NCI-H446 (cell line): ENCODE results near the gene LAG3.

Experiments used
- DNase-seq, 2 experiments: peaks; one replicate each; lab custom pipeline; 2025; lab: John Stamatoyannopoulos, UW

Gene LAG3

GRCh38 chr12:6790496-6791150, 18.3 kb downstream of the LAG3 start:
- no peak for DNase-seq

GRCh38 chr12:6791931-6792520, 19.7 kb downstream of the LAG3 start:
- no peak for DNase-seq

- DNase-seq, result no peak
Observed at GRCh38 chr12:6792522-6793201, 20.3 kb downstream of the LAG3 start.

- DNase-seq, result no peak
Observed at GRCh38 chr12:6795088-6795487, 22.8 kb downstream of the LAG3 start.

- DNase-seq, result no peak
Observed at GRCh38 chr12:6796576-6796975, 24.3 kb downstream of the LAG3 start.

- no peak for DNase-seq
Observed at GRCh38 chr12:6799147-6799546, 26.8 kb downstream of the LAG3 start.

- no peak for DNase-seq
Observed at GRCh38 chr12:6807170-6807569, 34.9 kb downstream of the LAG3 start.

- DNase-seq, result no peak
Observed at GRCh38 chr12:6809056-6809455, 36.7 kb downstream of the LAG3 start.

- no peak for DNase-seq
Observed at GRCh38 chr12:6810758-6811157, 38.4 kb downstream of the LAG3 start.

GRCh38 chr12:6813363-6813762, 41.0 kb downstream of the LAG3 start:
- DNase-seq, result no peak

GRCh38 chr12:6816598-6816997, 44.3 kb downstream of the LAG3 start:
- DNase-seq, result no peak

- no peak for DNase-seq
Observed at GRCh38 chr12:6817098-6817497, 44.8 kb downstream of the LAG3 start.

- no peak for DNase-seq
Observed at GRCh38 chr12:6817662-6818157, 45.4 kb downstream of the LAG3 start.

- DNase-seq, result no peak
Observed at GRCh38 chr12:6818222-6818621, 45.9 kb downstream of the LAG3 start.

GRCh38 chr12:6818645-6819044, 46.3 kb downstream of the LAG3 start:
- DNase-seq, result no peak

GRCh38 chr12:6819106-6820030, 47.0 kb downstream of the LAG3 start:
- DNase-seq, result no peak

GRCh38 chr12:6820166-6820565, 47.8 kb downstream of the LAG3 start:
- no peak for DNase-seq

- peak; percentile 61 for DNase-seq
Observed at GRCh38 chr12:6821591-6822425, 49.5 kb downstream of the LAG3 start, which contains the start of gene GPR162. TSS of gene GPR162 (plus strand) at chr12:6821821. CDS start at chr12:6823899, 2,078 bp downstream.

GRCh38 chr12:6822426-6823135, 50.3 kb downstream of the LAG3 start:
- DNase-seq, result no peak
